Astrocyte (in vitro differentiated cells and primary cell): ENCODE results near the gene ACY1. TPM values are rescaled to one million over a fixed set of nuclear protein-coding genes. Genes with fewer than 3 reads are reported as not detected.
"Not testable (repeated sequence)": the region's sequence is repeated elsewhere in the genome, so short reads cannot be mapped to it uniquely, and the experiment has no call there.

Experiments
- DNase-seq: peaks from one replicate; pipeline ENCODE4 v3.0.0-alpha.2; 2010; ENCODE audit warnings: low read depth
- FAIRE-seq: peaks from 2 replicates; lab custom pipeline; 2011; peaks lifted over from hg19 to GRCh38; lab: Jason Lieb, UNC
- H2AFZ ChIP-seq: 2 replicates; pipeline ENCODE4 v1.6.0; 2012; ENCODE audit warnings: low read depth, low read length, inconsistent platforms
- H3K27ac ChIP-seq: 2 replicates; pipeline ENCODE4 v1.5.1; 2011; ENCODE audit warnings: low read depth, low read length, inconsistent platforms
- H3K27me3 ChIP-seq: 2 replicates; pipeline ENCODE4 v1.6.0; 2011; ENCODE audit warnings: low read length, inconsistent platforms; ENCODE audit not compliant: insufficient read depth
- H3K36me3 ChIP-seq: 2 replicates; pipeline ENCODE4 v1.5.1; 2011; ENCODE audit warnings: low read length, inconsistent platforms; ENCODE audit not compliant: insufficient read depth
- H3K4me1 ChIP-seq: 2 replicates; pipeline ENCODE4 v1.5.1; 2011; ENCODE audit warnings: low read length, inconsistent platforms; ENCODE audit not compliant: insufficient read depth
- H3K4me2 ChIP-seq: 2 replicates; pipeline ENCODE4 v1.6.0; 2012; ENCODE audit warnings: low read length, inconsistent platforms
- H3K4me3 ChIP-seq: 2 replicates; pipeline ENCODE4 v1.5.1; 2011; ENCODE audit warnings: low read depth, mild to moderate bottlenecking, low read length, inconsistent platforms; ENCODE audit not compliant: insufficient read depth
- H3K79me2 ChIP-seq: 2 replicates; pipeline ENCODE4 v1.6.0; 2012; ENCODE audit warnings: mild to moderate bottlenecking, low read length, inconsistent platforms; ENCODE audit not compliant: insufficient read depth
- H3K9ac ChIP-seq: 2 replicates; pipeline ENCODE4 v1.6.0; 2012; ENCODE audit warnings: mild to moderate bottlenecking, low read length, inconsistent platforms
- H3K9me3 ChIP-seq: 2 replicates; pipeline ENCODE4 v1.5.1; 2012; ENCODE audit warnings: low read depth, mild to moderate bottlenecking, low read length, inconsistent platforms; ENCODE audit not compliant: insufficient read depth
- H4K20me1 ChIP-seq: 2 replicates; pipeline ENCODE4 v1.6.0; 2012; ENCODE audit warnings: low read length, inconsistent platforms; ENCODE audit not compliant: insufficient read depth
- H3K27ac Mint-ChIP-seq: one replicate; pipeline ENCODE4 v1.8.0; 2021; ENCODE audit warnings: mild to moderate bottlenecking, mixed read lengths; ENCODE audit not compliant: unreplicated experiment
- H3K27me3 Mint-ChIP-seq: one replicate; pipeline ENCODE4 v1.8.0; 2021; ENCODE audit warnings: low read depth, mixed read lengths; ENCODE audit not compliant: unreplicated experiment
- H3K36me3 Mint-ChIP-seq: one replicate; pipeline ENCODE4 v1.8.0; 2021; ENCODE audit warnings: low read depth, mixed read lengths; ENCODE audit not compliant: unreplicated experiment
- H3K4me1 Mint-ChIP-seq: one replicate; pipeline ENCODE4 v1.8.0; 2021; ENCODE audit warnings: low read depth, mixed read lengths; ENCODE audit not compliant: unreplicated experiment
- H3K4me3 Mint-ChIP-seq: one replicate; pipeline ENCODE4 v1.8.0; 2021; ENCODE audit warnings: mild to moderate bottlenecking, moderate library complexity, mixed read lengths; ENCODE audit not compliant: unreplicated experiment
- H3K9me3 Mint-ChIP-seq: one replicate; pipeline ENCODE4 v1.8.0; 2021; ENCODE audit warnings: mild to moderate bottlenecking, mixed read lengths; ENCODE audit not compliant: unreplicated experiment
- CTCF ChIP-seq: IDR thresholded peaks from 2 replicates; pipeline ENCODE4 v1.5.1; 2011; ENCODE audit warnings: low read depth, mild to moderate bottlenecking, inconsistent platforms, low read length, moderate library complexity; ENCODE audit not compliant: insufficient read depth
- EZH2 ChIP-seq: IDR thresholded peaks from 2 replicates; pipeline ENCODE4 v1.6.1; 2012; ENCODE audit warnings: mild to moderate bottlenecking, low read length, inconsistent platforms; ENCODE audit not compliant: insufficient read depth
- total RNA-seq: library from RNA; stranded (reverse); gene quantifications from 2 replicates; pipeline ENCODE4 v1.2.1, GENCODE V29; 2021

The ACY1 gene
- total RNA-seq, 1 donor from 2014 or later = 16.4 TPM

- H3K4me1 ChIP-seq = no peaks in the 10 kb centered on the region
- H3K27me3 ChIP-seq = no peaks in the 10 kb centered on the region
- H4K20me1 ChIP-seq = no peaks in the 10 kb centered on the region
- H3K9me3 ChIP-seq = peaks cover 4% of the 10 kb centered on the region
- no peak overlapping the region for H3K9ac ChIP-seq
- no peaks in the 10 kb centered on the region for H3K79me2 ChIP-seq
- peaks cover 10% of the 10 kb centered on the region for H3K27me3 Mint-ChIP-seq
- H3K36me3 Mint-ChIP-seq = peaks cover 5% of the 10 kb centered on the region
- H3K4me3 ChIP-seq = no peak overlapping the region
- peaks cover 6% of the 10 kb centered on the region for H3K4me1 Mint-ChIP-seq
- no peak for FAIRE-seq
- H3K9me3 Mint-ChIP-seq = peaks cover 17% of the 10 kb centered on the region
- no peak overlapping the region for H3K27ac Mint-ChIP-seq
- no peak overlapping the region for H3K4me3 Mint-ChIP-seq
- TF ChIP-seq EZH2 (no peak), CTCF (no peak)
- DNase-seq = no peak
- no peak overlapping the region for H3K27ac ChIP-seq
- no peak overlapping the region for H2AFZ ChIP-seq
- no peak overlapping the region for H3K4me2 ChIP-seq
- H3K36me3 ChIP-seq = no peaks in the 10 kb centered on the region
Measured at GRCh38 chr3:52030714-52031310, 47.5 kb downstream of the ACY1 start.

GRCh38 chr3:52031896-52032295, 48.6 kb downstream of the ACY1 start:
- Histone ChIP-seq H3K4me1 (no peaks in the 10 kb centered on the region), H3K79me2 (no peaks in the 10 kb centered on the region), H3K4me2 (no peak overlapping the region), H3K36me3 (no peaks in the 10 kb centered on the region), H3K4me3 (no peak overlapping the region), H4K20me1 (no peaks in the 10 kb centered on the region), H3K27me3 (no peaks in the 10 kb centered on the region), H3K9me3 (peaks cover 4% of the 10 kb centered on the region), H2AFZ (no peak overlapping the region), H3K27ac (no peak overlapping the region), H3K9ac (no peak overlapping the region)
- Mint-ChIP-seq H3K4me3 (no peak overlapping the region), H3K36me3 (peaks cover 5% of the 10 kb centered on the region), H3K27ac (no peak overlapping the region), H3K27me3 (peaks cover 10% of the 10 kb centered on the region), H3K9me3 (peaks cover 17% of the 10 kb centered on the region), H3K4me1 (no peaks in the 10 kb centered on the region)
- TF ChIP-seq CTCF = no peak
- TF ChIP-seq EZH2 = no peak
- no peak for FAIRE-seq
- no peak for DNase-seq

GRCh38 chr3:52032702-52033408, 49.5 kb downstream of the ACY1 start:
- H3K27me3 ChIP-seq = no peaks in the 10 kb centered on the region
- H3K27ac ChIP-seq = no peak overlapping the region
- peaks cover 17% of the 10 kb centered on the region for H3K9me3 Mint-ChIP-seq
- no peaks in the 10 kb centered on the region for H4K20me1 ChIP-seq
- H3K27me3 Mint-ChIP-seq = peaks cover 10% of the 10 kb centered on the region
- no peaks in the 10 kb centered on the region for H3K79me2 ChIP-seq
- H3K27ac Mint-ChIP-seq = no peak overlapping the region
- DNase-seq = no peak
- TF ChIP-seq CTCF = no peak
- no peak for TF ChIP-seq EZH2
- no peak overlapping the region for H3K4me3 ChIP-seq
- H3K36me3 ChIP-seq = no peaks in the 10 kb centered on the region
- H3K9ac ChIP-seq = no peak overlapping the region
- no peak for FAIRE-seq
- peaks cover 4% of the 10 kb centered on the region for H3K9me3 ChIP-seq
- no peak overlapping the region for H3K4me3 Mint-ChIP-seq
- no peak overlapping the region for H3K4me2 ChIP-seq
- H3K4me1 Mint-ChIP-seq = no peaks in the 10 kb centered on the region
- no peak overlapping the region for H2AFZ ChIP-seq
- peaks cover 5% of the 10 kb centered on the region for H3K36me3 Mint-ChIP-seq
- H3K4me1 ChIP-seq = no peaks in the 10 kb centered on the region

- H4K20me1 ChIP-seq, H3K4me3 ChIP-seq, H3K4me2 ChIP-seq, H3K36me3 Mint-ChIP-seq, H3K27ac Mint-ChIP-seq, H3K4me3 Mint-ChIP-seq, H3K9me3 ChIP-seq, H3K4me1 Mint-ChIP-seq, DNase-seq, H3K79me2 ChIP-seq, H3K27ac ChIP-seq, H2AFZ ChIP-seq, H3K9ac ChIP-seq, FAIRE-seq, H3K27me3 ChIP-seq, H3K4me1 ChIP-seq, H3K36me3 ChIP-seq: not testable (repeated sequence)
- peaks cover 15% of the 10 kb centered on the region for H3K27me3 Mint-ChIP-seq
- peaks cover 17% of the 10 kb centered on the region for H3K9me3 Mint-ChIP-seq
Measured at GRCh38 chr3:52033748-52034147, 50.4 kb downstream of the ACY1 start.
